Measurements from ENCODE around the gene PNLIP.

PNLIP gene

GRCh38 chr10:116608686-116609594 is 63.2 kb downstream of the PNLIP start:
- DNase-seq (ENCODE audit: low read depth): no peak
- TF ChIP-seq CTCF (IDR thresholded peaks at IDR 0.05; ENCODE audit: control insufficient read depth, insufficient read depth, low read depth, low read length, missing control alignments): no peak
- H3K4me3 ChIP-seq (ENCODE audit: control insufficient read depth, low read depth, low read length): no peak overlapping the region

GRCh38 chr10:116610443-116611152 is 64.9 kb downstream of the PNLIP start:
- DNase-seq (ENCODE audit: low read depth): no peak
- H3K4me3 ChIP-seq (ENCODE audit: control insufficient read depth, low read depth, low read length): no peak overlapping the region
- TF ChIP-seq CTCF (IDR thresholded peaks at IDR 0.05; ENCODE audit: control insufficient read depth, insufficient read depth, low read depth, low read length, missing control alignments): no peak

GRCh38 chr10:116611153-116611545 is 65.4 kb downstream of the PNLIP start:
- no peak overlapping the region for H3K4me3 ChIP-seq (ENCODE audit: control insufficient read depth, low read depth, low read length)
- no peak for DNase-seq (ENCODE audit: low read depth)
- no peak for TF ChIP-seq CTCF (IDR thresholded peaks at IDR 0.05; ENCODE audit: control insufficient read depth, insufficient read depth, low read depth, low read length, missing control alignments)

- no peak for TF ChIP-seq CTCF (IDR thresholded peaks at IDR 0.05; ENCODE audit: control insufficient read depth, insufficient read depth, low read depth, low read length, missing control alignments)
- DNase-seq (ENCODE audit: low read depth): no peak
- no peak overlapping the region for H3K4me3 ChIP-seq (ENCODE audit: control insufficient read depth, low read depth, low read length)
These were observed 66.5 kb downstream of the PNLIP start for GRCh38 chr10:116612107-116612769.

- no peak overlapping the region for H3K4me3 ChIP-seq (ENCODE audit: control insufficient read depth, low read depth, low read length)
- TF ChIP-seq CTCF (IDR thresholded peaks at IDR 0.05; ENCODE audit: control insufficient read depth, insufficient read depth, low read depth, low read length, missing control alignments): no peak
- DNase-seq (ENCODE audit: low read depth): no peak
These were observed 67.7 kb downstream of the PNLIP start for GRCh38 chr10:116613471-116613870.

- H3K4me3 ChIP-seq (ENCODE audit: control insufficient read depth, low read depth, low read length): no peak overlapping the region
- no peak for DNase-seq (ENCODE audit: low read depth)
- TF ChIP-seq CTCF (IDR thresholded peaks at IDR 0.05; ENCODE audit: control insufficient read depth, insufficient read depth, low read depth, low read length, missing control alignments): no peak
These were observed 69.1 kb downstream of the PNLIP start for GRCh38 chr10:116614796-116615195.
